Immature natural killer cell (primary cell): Measurements from ENCODE around the gene IRAK4. TPM values are rescaled to one million over a fixed set of nuclear protein-coding genes. Genes with fewer than 3 reads are reported as not detected.
A peak's percentile ranks its signal among the peaks of the same experiment; 100 is the strongest.

Source experiments
- DNase-seq, 3 donors: peaks; one replicate each; pipeline ENCODE4 v3.0.0; 2022; ENCODE audit warnings: mixed read lengths in 1 of 3
- H3K27ac Mint-ChIP-seq, 6 donors: one replicate each; pipeline ENCODE4 v1.8.0; 2020; ENCODE audit warnings: mixed read lengths in 6 of 6, mild to moderate bottlenecking in 5 of 6, inconsistent platforms in 4 of 6, moderate library complexity in 3 of 6
- H3K27me3 Mint-ChIP-seq, 3 donors: one replicate each; pipeline ENCODE4 v1.8.0; 2020 to 2021; ENCODE audit warnings: low read depth in 3 of 3, mild to moderate bottlenecking in 3 of 3, mixed read lengths in 3 of 3, moderate library complexity in 3 of 3, inconsistent platforms in 1 of 3
- H3K36me3 Mint-ChIP-seq, 3 donors: one replicate each; pipeline ENCODE4 v1.8.0; 2020; ENCODE audit warnings: mixed read lengths in 3 of 3, inconsistent platforms in 2 of 3, mild to moderate bottlenecking in 2 of 3
- H3K4me1 Mint-ChIP-seq, 2 donors: one replicate each; pipeline ENCODE4 v1.8.0; 2020; ENCODE audit warnings: inconsistent platforms in 2 of 2, mild to moderate bottlenecking in 2 of 2, mixed read lengths in 2 of 2, moderate library complexity in 1 of 2
- H3K4me3 Mint-ChIP-seq, 5 donors: one replicate each; pipeline ENCODE4 v1.8.0; 2020; ENCODE audit warnings: mild to moderate bottlenecking in 5 of 5, mixed read lengths in 5 of 5, inconsistent platforms in 3 of 5, moderate library complexity in 3 of 5
- H3K9me3 Mint-ChIP-seq, 6 donors: one replicate each; pipeline ENCODE4 v1.8.0; 2020; ENCODE audit warnings: mild to moderate bottlenecking in 6 of 6, mixed read lengths in 6 of 6, inconsistent platforms in 4 of 6, moderate library complexity in 3 of 6
- polyA plus RNA-seq, 3 donors: library from polyadenylated mRNA; unstranded; fragments of 300-500 nt; fragmentation: Illumina TruSeq; gene quantifications; one replicate each; pipeline ENCODE4 v1.2.3, GENCODE V29; 2021

IRAK4 gene
- polyA plus RNA-seq, 3 donors from 2014 or later = 26.8 to 45.4 (median 39.3) TPM

DNA sequence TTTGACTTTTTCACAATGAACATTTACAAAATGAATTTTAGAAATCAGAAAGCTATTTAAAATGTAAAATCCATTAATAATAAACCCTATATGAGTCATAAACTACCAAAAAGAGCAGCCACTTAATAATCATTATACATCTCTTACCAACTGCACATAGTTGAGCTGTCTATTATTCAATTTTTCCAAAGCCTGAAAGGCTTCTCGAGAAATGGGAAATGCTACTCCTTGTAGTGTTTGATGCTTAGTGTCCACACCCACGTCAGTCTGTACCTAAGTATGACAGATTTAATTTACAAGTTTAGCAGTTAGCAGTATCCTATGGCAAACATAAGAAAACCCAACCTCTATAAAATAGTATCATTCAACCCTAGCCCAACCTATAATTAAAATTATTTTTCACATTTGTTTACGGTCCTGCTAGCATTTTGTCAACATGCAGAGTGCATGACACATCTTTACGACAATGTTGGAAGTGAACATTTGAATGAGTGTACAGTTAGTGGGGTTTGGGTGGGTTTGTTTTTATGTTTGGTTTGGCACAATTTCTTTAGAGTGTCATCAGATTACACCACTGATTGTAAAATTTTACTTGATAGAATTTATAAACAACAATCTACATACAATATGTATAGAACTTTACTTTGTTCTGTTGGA is 38.9 kb downstream of the IRAK4 start:
- no peak overlapping the region for H3K4me3 Mint-ChIP-seq
- H3K36me3 Mint-ChIP-seq = peaks cover 15 to 31% (median 25%) of the 10 kb centered on the region in 3 donors
- H3K9me3 Mint-ChIP-seq = no peaks in the 10 kb centered on the region
- H3K27me3 Mint-ChIP-seq = no peaks in the 10 kb centered on the region
- peaks cover 6 to 8% of the 10 kb centered on the region in 2 donors for H3K4me1 Mint-ChIP-seq
- H3K27ac Mint-ChIP-seq = no peak overlapping the region
- no peak for DNase-seq

DNA sequence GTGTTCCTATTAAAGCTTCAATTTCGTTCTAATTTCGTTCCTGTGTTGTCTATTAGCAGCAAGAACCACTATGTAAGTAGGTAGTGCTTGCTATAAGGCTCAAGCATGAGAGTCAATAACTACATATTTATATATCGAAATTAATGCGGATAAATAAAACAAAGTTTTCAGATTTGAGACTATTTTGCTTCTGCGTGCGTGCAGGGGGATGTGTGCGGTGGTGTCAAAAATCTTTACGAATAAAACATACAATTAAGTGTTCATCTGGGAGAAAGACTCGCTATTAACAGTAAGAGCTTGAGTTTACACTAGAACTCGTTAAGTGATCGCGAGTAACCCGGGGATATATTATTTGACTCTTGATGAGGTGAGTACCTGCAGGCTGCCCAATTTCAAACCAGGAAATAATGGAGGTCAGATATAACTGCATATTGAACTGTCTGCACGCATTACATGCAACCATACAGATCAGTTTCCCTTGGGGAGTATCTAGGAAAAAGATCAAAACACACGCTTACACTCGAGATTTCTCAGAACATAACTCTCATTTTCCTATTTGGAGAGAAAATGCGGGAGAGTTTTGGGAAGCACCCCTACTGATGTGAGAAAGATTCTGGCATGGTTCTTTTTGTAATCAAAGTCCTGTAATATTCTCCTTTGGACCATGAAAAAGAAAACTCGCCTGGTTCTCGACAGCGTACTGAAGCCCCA is 46.6 kb downstream of the IRAK4 start:
- peak; percentile 1 to 12 (median 11) for DNase-seq
- H3K36me3 Mint-ChIP-seq = peaks cover 4 to 8% (median 7%) of the 10 kb centered on the region in 3 donors
- peaks cover 34 to 51% of the 10 kb centered on the region in 2 donors for H3K4me1 Mint-ChIP-seq
- peak overlapping the region; percentile 90 to 100 (median 97) for H3K27ac Mint-ChIP-seq
- peak overlapping the region; percentile 93 to 100 (median 99) for H3K4me3 Mint-ChIP-seq
- H3K9me3 Mint-ChIP-seq = no peaks in the 10 kb centered on the region
- peaks cover 2 to 15% (median 9%) of the 10 kb centered on the region in 3 donors for H3K27me3 Mint-ChIP-seq

DNA sequence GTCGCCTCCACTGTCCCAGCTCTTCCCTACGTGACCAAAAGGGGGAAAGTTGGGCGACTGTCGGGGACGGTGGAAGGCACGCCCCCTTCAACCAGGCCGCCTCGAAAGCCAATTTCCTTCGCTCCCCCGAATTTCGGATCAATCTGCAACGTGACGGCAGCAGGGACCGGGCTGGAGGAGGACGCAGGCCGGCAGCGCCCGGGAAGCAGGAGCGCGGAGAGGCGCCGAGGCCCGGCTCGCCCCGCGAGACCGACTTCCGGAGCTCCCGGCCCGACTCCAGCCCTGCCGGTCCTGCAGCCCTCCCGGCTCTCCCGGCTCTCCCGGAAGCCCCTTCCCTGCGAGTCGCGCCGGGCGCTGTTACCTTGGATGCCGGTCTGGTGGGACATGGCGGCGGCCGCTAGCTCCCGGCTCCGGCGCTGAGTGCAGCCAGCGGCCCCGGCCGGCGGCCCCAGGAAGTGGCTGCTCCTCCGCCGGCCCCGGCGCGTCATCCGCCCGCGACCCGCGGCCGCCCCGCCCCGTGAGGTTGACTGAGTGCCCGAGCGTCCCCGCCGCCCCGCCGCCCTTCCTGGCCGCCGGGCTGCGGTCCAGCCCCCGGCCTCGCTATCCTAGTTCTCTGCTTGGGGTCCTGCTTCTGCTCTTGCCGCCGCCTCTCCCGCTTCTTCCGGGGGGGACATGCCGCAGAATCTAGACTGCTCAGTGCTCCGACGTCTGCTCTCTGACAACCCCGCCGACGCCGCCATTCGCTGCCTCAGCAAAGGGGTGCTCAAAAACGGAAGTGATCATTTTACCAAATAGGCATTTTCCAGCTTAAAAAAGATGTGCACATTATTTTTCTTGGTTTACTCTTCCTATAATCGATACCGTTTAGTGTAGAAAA is 47.3 kb downstream of the IRAK4 start, which contains the start of gene TWF1:
TWF1 (minus strand) TSS at position 458 of the 877 bp plus-strand sequence; CDS start at position 386, 72 bp downstream.
- H3K4me3 Mint-ChIP-seq = peak within 1 kb of the TSS; percentile 99 to 100 (median 100)
- peak; percentile 90 to 91 (median 91) for DNase-seq
- H3K36me3 Mint-ChIP-seq = peaks cover 0 to 6% (median 6%) of the 10 kb centered on the region in 3 donors
- no peaks in the 10 kb centered on the region for H3K9me3 Mint-ChIP-seq
- H3K27me3 Mint-ChIP-seq = peaks cover 2 to 15% (median 9%) of the 10 kb centered on the region in 3 donors
- H3K4me1 Mint-ChIP-seq = peaks cover 34 to 51% of the 10 kb centered on the region in 2 donors
- peak within 1 kb of the TSS; percentile 98 to 100 (median 100) for H3K27ac Mint-ChIP-seq

DNA sequence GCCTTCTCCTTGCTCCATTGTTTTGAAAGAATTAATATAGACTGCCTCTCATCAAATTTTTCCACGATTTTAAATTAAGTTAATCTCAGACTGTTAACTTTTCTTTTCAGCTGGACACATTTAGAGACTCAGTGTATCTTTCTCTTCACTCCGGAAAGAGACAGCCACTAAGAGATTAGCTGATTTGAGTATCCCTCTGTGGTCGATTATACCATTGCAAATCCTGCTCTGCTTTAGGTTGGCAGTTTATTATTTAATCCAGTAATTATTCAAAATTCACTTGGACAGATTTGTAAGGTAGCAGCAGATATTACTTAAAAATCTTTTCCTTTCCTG is 48.0 kb downstream of the IRAK4 start:
- H3K27me3 Mint-ChIP-seq = peaks cover 2 to 15% (median 9%) of the 10 kb centered on the region in 3 donors
- H3K27ac Mint-ChIP-seq = peak overlapping the region; percentile 98 to 100 (median 100)
- no peak for DNase-seq
- H3K9me3 Mint-ChIP-seq = no peaks in the 10 kb centered on the region
- H3K4me3 Mint-ChIP-seq = peak overlapping the region; percentile 99 to 100 (median 100)
- H3K4me1 Mint-ChIP-seq = peaks cover 34 to 51% of the 10 kb centered on the region in 2 donors
- peaks cover 0 to 4% (median 4%) of the 10 kb centered on the region in 3 donors for H3K36me3 Mint-ChIP-seq

DNA sequence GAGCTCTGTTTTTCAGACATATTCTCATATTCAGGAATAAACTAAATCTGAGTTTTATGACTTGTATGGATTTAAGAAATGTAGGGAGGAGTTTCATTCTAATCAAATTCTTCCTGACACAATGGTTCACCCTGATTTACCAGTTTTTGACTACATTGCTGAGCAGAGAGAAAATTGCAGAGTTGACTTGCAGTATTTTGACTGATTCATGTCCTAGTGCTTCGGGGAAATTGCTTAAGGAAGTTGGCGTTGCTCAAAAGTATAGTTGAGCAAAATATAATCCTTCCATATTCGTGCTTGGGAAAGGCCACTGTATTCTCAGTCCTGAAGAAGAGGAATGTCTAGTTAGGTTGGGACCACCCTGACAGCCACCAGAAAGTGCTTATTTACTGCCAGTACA is 48.6 kb downstream of the IRAK4 start:
- no peak for DNase-seq
- H3K9me3 Mint-ChIP-seq = no peaks in the 10 kb centered on the region
- H3K27ac Mint-ChIP-seq = peak overlapping the region; percentile 98 to 100 (median 100)
- H3K4me3 Mint-ChIP-seq = peak overlapping the region in 4 of 5 donors; percentile 99 to 100 (median 100)
- H3K27me3 Mint-ChIP-seq = peaks cover 2 to 19% (median 9%) of the 10 kb centered on the region in 3 donors
- H3K4me1 Mint-ChIP-seq = peaks cover 31 to 46% of the 10 kb centered on the region in 2 donors
- H3K36me3 Mint-ChIP-seq = peaks cover 0 to 4% (median 4%) of the 10 kb centered on the region in 3 donors

DNA sequence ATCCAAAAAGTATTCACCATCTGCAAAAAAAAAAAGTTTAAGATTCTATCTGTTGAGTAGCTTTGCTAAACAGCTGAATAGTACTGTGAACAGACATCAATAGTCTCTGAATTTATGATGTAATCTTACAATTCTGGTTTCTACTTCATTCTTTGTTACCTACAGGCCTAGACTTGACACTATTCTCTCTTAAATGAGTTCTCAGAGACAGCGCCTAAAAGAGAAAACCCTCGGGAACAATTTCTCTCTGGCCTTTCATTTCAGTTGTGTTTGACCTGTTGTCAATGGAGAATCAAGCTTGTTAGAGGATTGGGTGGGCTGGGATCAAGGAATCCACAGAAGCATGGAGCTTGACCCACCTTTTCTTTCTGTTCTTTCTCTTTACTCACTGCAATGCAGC is 53.3 kb downstream of the IRAK4 start:
- Mint-ChIP-seq H3K36me3 (no peaks in the 10 kb centered on the region), H3K27ac (no peak overlapping the region), H3K4me1 (peaks cover under 1 to 4% of the 10 kb centered on the region in 2 donors), H3K27me3 (peaks cover 0 to 6% (median 2%) of the 10 kb centered on the region in 3 donors), H3K4me3 (no peak overlapping the region), H3K9me3 (no peaks in the 10 kb centered on the region)
- DNase-seq = no peak

DNA sequence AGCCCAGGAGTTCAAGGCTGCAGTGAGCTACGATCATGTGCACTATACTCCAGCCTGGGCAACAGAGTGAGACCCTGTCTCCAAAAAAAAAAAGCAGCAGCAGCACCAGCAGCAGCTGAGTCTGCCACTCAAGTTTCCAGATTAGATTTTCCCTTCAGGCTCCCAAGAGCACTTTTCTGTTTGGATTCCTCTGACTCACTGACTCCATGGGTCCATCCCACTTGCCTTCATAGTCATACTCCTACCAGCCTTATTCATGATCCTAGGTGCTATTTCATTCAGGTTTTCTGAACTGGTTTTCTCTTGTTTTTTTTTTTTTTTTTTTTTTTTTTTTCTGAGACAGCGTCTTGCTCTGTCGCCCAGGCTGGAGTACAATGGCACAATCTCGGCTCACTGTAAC is 54.2 kb downstream of the IRAK4 start:
- Mint-ChIP-seq H3K27me3 (peaks cover 0 to 6% (median 2%) of the 10 kb centered on the region in 3 donors), H3K9me3 (no peaks in the 10 kb centered on the region), H3K4me3 (no peak overlapping the region), H3K27ac (no peak overlapping the region), H3K36me3 (no peaks in the 10 kb centered on the region), H3K4me1 (no peaks in the 10 kb centered on the region)
- no peak for DNase-seq

DNA sequence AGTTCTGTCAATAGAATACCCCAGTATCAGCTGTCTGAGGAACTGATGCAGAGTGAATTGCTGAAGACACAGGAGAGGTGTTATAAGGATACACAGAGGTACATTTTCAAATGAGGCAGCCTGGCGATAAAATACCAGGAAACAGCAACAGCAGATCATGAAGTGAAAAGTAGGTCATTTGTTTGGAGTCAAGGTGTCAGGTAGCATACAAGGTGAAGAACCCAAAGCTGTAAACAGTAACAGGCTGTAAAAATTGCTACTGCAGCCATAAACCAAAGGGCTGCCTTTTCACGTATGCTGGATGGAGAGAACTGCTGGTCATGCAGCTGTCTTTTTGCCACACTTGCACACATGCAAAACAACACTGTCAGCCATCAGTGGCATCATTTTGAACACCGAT is 56.7 kb downstream of the IRAK4 start:
- Mint-ChIP-seq H3K9me3 (no peaks in the 10 kb centered on the region), H3K36me3 (no peaks in the 10 kb centered on the region), H3K27me3 (peaks cover 0 to 8% (median 4%) of the 10 kb centered on the region in 3 donors), H3K27ac (no peak overlapping the region), H3K4me3 (no peak overlapping the region), H3K4me1 (no peaks in the 10 kb centered on the region)
- DNase-seq = no peak

DNA sequence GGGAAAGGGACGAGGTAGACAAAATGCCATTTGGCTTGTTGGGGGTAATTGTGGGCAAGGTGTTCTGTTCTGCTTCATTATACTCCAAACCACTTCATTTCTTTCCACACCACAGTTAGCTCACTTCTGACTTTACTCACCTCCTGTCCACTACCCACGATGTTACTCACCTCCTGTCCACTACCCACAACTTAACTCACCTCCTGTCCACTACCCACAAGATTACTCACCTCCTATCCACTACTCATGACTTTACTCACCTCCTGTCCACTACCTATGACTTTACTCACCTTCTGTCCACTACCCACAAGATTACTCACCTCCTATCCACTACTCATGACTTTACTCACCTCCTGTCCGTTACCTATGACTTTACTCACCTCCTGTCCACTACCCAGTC is 57.4 kb downstream of the IRAK4 start:
- peaks cover 0 to 8% (median 4%) of the 10 kb centered on the region in 3 donors for H3K27me3 Mint-ChIP-seq
- no peaks in the 10 kb centered on the region for H3K9me3 Mint-ChIP-seq
- H3K27ac Mint-ChIP-seq = peak overlapping the region in 1 of 6 donors; percentile 41
- no peak overlapping the region for H3K4me3 Mint-ChIP-seq
- H3K36me3 Mint-ChIP-seq = no peaks in the 10 kb centered on the region
- no peaks in the 10 kb centered on the region for H3K4me1 Mint-ChIP-seq
- no peak for DNase-seq

DNA sequence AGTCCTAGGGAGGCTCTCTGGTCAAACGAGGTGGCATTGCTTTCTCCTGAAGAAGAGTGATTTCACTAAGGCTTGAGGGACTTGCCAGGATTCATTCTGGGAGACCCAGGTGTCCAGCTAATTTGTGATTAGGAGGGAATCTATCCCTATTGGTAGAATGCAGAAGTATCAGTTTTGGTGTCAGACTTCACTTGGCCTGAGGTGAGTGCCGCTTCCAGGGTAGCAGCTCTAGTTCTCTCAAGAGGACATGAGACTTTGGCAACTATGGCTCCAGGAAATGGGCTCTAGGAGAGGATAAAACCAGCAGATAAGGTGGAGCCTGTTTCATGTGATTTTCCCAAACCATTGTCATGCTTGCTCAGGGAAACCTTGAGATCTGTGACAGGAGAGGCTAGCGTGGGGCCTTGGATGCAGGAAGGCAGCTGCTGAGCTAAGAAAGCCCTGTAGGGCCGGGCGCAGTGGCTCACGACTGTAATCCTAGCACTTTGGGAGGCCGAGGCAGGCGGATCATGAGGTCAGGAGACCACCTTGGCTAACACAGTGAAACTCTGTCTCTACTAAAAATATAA is 65.5 kb downstream of the IRAK4 start:
- Mint-ChIP-seq H3K27ac (no peak overlapping the region), H3K27me3 (peaks cover 0 to 2% (median 0%) of the 10 kb centered on the region in 3 donors), H3K4me3 (no peak overlapping the region), H3K9me3 (no peaks in the 10 kb centered on the region), H3K4me1 (no peaks in the 10 kb centered on the region), H3K36me3 (no peaks in the 10 kb centered on the region)
- DNase-seq = no peak

DNA sequence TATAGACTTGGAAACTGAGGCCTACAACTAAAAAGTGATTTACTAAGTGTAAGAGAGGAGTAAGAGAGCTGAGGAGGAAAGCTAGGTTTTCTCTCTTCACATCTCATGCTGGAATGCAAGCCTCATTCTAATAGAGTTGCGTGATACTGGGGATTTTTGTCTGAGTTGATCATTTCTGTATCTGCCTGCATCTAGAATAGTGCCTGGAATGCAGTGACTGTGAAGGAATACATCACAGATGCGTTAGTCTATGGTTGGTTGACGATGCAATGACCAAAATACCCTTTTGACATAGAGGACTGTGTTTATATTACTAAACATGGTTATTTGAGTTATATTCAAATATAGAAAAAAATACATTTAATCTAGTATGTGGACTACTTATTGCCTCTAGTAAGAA is 67.9 kb downstream of the IRAK4 start:
- Mint-ChIP-seq H3K36me3 (no peaks in the 10 kb centered on the region), H3K27ac (no peak overlapping the region), H3K27me3 (peaks cover 0 to 2% (median 1%) of the 10 kb centered on the region in 3 donors), H3K4me1 (peaks cover 3 to 6% of the 10 kb centered on the region in 2 donors), H3K9me3 (no peaks in the 10 kb centered on the region), H3K4me3 (no peak overlapping the region)
- DNase-seq = no peak

DNA sequence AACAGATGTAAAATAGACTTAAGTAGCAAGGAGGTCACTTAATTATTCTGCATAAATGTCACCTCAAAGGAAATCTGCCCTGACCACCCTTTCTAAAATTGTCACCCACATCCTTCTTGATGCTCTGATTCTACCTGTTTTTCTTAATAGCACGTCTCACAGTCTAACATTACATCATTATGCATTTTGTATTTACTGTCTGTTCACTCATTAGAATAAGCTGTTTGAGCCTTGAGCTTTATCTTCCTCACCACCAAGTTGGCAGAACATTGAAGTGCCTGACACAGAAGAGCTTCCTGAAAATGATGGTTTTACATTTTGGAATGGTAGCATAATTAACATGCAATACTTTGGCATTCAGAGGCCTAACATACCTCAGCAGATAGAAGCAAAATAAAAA is 68.3 kb downstream of the IRAK4 start:
- Mint-ChIP-seq H3K4me3 (no peak overlapping the region), H3K27me3 (peaks cover 0 to 2% (median 1%) of the 10 kb centered on the region in 3 donors), H3K27ac (no peak overlapping the region), H3K36me3 (no peaks in the 10 kb centered on the region), H3K4me1 (peaks cover 7 to 10% of the 10 kb centered on the region in 2 donors), H3K9me3 (no peaks in the 10 kb centered on the region)
- no peak for DNase-seq

DNA sequence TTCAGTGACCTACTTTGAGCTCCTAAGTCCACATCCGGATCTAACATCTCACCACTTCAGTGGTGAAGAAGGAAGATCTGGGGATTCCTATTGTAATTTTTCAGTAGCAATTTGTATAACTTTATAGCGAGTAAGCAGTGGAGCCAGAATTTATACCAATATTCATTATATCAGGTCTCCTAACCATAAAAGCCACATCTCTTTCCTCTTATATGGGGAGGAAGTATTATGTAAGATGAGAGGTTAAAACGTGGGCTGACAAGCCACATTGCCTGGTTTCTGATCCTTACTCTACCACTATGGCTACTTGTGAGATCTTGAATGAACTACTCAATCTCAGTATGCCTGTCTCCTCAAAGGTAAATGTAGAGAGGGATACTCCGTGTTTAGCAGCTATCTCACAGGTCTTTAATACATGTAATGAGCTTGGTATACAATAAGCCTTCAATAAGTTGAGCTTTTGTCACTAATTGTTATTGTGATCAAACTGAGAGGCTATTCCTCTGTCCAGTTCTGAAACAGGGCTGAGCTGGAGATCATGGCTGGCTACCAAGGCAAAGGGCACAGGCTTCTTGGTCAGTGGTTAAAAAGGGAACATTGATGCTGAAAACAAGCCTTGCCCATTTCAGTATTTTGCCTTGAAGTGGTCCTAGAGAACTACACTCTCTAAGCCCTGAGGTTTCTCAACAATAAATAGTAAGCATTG is 73.9 kb downstream of the IRAK4 start:
- H3K27ac Mint-ChIP-seq = peak overlapping the region in 4 of 6 donors; percentile 21 to 58 (median 30)
- peak in 2 of 3 donors; percentile 6 to 19 for DNase-seq
- H3K9me3 Mint-ChIP-seq = no peaks in the 10 kb centered on the region
- peaks cover 44 to 47% of the 10 kb centered on the region in 2 donors for H3K4me1 Mint-ChIP-seq
- peak overlapping the region in 3 of 5 donors; percentile 24 to 61 (median 30) for H3K4me3 Mint-ChIP-seq
- no peaks in the 10 kb centered on the region for H3K36me3 Mint-ChIP-seq
- H3K27me3 Mint-ChIP-seq = peaks cover 1 to 3% (median 2%) of the 10 kb centered on the region in 3 donors
